Measurements from ENCODE around the gene PFDN5.

Gene PFDN5

GRCh38 chr12:53338017-53338416, 42.7 kb downstream of the PFDN5 start:
- Histone ChIP-seq H3F3A (ENCODE audit: insufficient read depth, low read length) (no peaks in the 10 kb centered on the region), H2AFZ (ENCODE audit: low read length) (no peak overlapping the region), H3K36me3 (replicated peaks; ENCODE audit: insufficient read depth, low read length) (no peaks in the 10 kb centered on the region), H3K9me2 (replicated peaks; ENCODE audit: insufficient read depth, low read length) (no peaks in the 10 kb centered on the region), H3K4me1 (ENCODE audit: low read length) (no peaks in the 10 kb centered on the region), H3K4me3 (ENCODE audit: low read length) (no peak overlapping the region), H3K79me2 (ENCODE audit: low read length) (no peaks in the 10 kb centered on the region), H3K4me2 (ENCODE audit: low read depth, low read length) (no peak overlapping the region), H3K27ac (ENCODE audit: low read length) (no peak overlapping the region), H3K9ac (ENCODE audit: low read length) (no peak overlapping the region), H3K27me3 (replicated peaks; ENCODE audit: insufficient read depth, low read length) (peaks cover 21% of the 10 kb centered on the region; the same call in 1 of the 2 replicates), H3K9me3 (replicated peaks; ENCODE audit: insufficient read depth, low read length) (no peaks in the 10 kb centered on the region), H4K20me1 (ENCODE audit: insufficient read depth, low read length) (no peaks in the 10 kb centered on the region)
- no peak for TF ChIP-seq EZH2 (optimal IDR thresholded peaks at IDR 0.05; ENCODE audit: low read depth, low read length)
- TF ChIP-seq EZH2phosphoT487 (IDR thresholded peaks at IDR 0.05; ENCODE audit: low read length): no peak
- TF ChIP-seq CTCF (IDR thresholded peaks at IDR 0.05; ENCODE audit: low read length): no peak
- DNase-seq: no peak

GRCh38 chr12:53338916-53339315, 43.6 kb downstream of the PFDN5 start:
- H3K27me3 ChIP-seq (replicated peaks; ENCODE audit: insufficient read depth, low read length): peaks cover 21% of the 10 kb centered on the region; the same call in 1 of the 2 replicates
- no peaks in the 10 kb centered on the region for H3K9me2 ChIP-seq (replicated peaks; ENCODE audit: insufficient read depth, low read length)
- H3K9ac ChIP-seq (ENCODE audit: low read length): no peak overlapping the region
- no peak overlapping the region for H2AFZ ChIP-seq (ENCODE audit: low read length)
- no peak overlapping the region for H3K4me3 ChIP-seq (ENCODE audit: low read length)
- H3K79me2 ChIP-seq (ENCODE audit: low read length): no peaks in the 10 kb centered on the region
- H3K9me3 ChIP-seq (replicated peaks; ENCODE audit: insufficient read depth, low read length): no peaks in the 10 kb centered on the region
- H3K36me3 ChIP-seq (replicated peaks; ENCODE audit: insufficient read depth, low read length): no peaks in the 10 kb centered on the region
- no peaks in the 10 kb centered on the region for H3F3A ChIP-seq (ENCODE audit: insufficient read depth, low read length)
- no peak for DNase-seq
- H3K27ac ChIP-seq (ENCODE audit: low read length): no peak overlapping the region
- no peaks in the 10 kb centered on the region for H4K20me1 ChIP-seq (ENCODE audit: insufficient read depth, low read length)
- no peak overlapping the region for H3K4me2 ChIP-seq (ENCODE audit: low read depth, low read length)
- H3K4me1 ChIP-seq (ENCODE audit: low read length): no peaks in the 10 kb centered on the region
- TF ChIP-seq CTCF (IDR thresholded peaks at IDR 0.05; ENCODE audit: low read length) (no peak), EZH2 (optimal IDR thresholded peaks at IDR 0.05; ENCODE audit: low read depth, low read length) (no peak), EZH2phosphoT487 (IDR thresholded peaks at IDR 0.05; ENCODE audit: low read length) (no peak)

GRCh38 chr12:53340398-53340797, 45.1 kb downstream of the PFDN5 start:
- H4K20me1 ChIP-seq (ENCODE audit: insufficient read depth, low read length): no peaks in the 10 kb centered on the region
- H3K36me3 ChIP-seq (replicated peaks; ENCODE audit: insufficient read depth, low read length): no peaks in the 10 kb centered on the region
- no peaks in the 10 kb centered on the region for H3K79me2 ChIP-seq (ENCODE audit: low read length)
- H3K27ac ChIP-seq (ENCODE audit: low read length): no peak overlapping the region
- no peak overlapping the region for H3K4me3 ChIP-seq (ENCODE audit: low read length)
- peaks cover 21% of the 10 kb centered on the region; the same call in 1 of the 2 replicates for H3K27me3 ChIP-seq (replicated peaks; ENCODE audit: insufficient read depth, low read length)
- H3K9ac ChIP-seq (ENCODE audit: low read length): no peak overlapping the region
- peaks cover 4% of the 10 kb centered on the region; the same call in 1 of the 2 replicates for H3F3A ChIP-seq (ENCODE audit: insufficient read depth, low read length)
- peaks cover 5% of the 10 kb centered on the region; the same call in 1 of the 2 replicates for H3K4me1 ChIP-seq (ENCODE audit: low read length)
- H3K4me2 ChIP-seq (ENCODE audit: low read depth, low read length): no peak overlapping the region
- H3K9me2 ChIP-seq (replicated peaks; ENCODE audit: insufficient read depth, low read length): no peaks in the 10 kb centered on the region
- no peak overlapping the region for H2AFZ ChIP-seq (ENCODE audit: low read length)
- no peaks in the 10 kb centered on the region for H3K9me3 ChIP-seq (replicated peaks; ENCODE audit: insufficient read depth, low read length)
- TF ChIP-seq CTCF (IDR thresholded peaks at IDR 0.05; ENCODE audit: low read length) (no peak), EZH2phosphoT487 (IDR thresholded peaks at IDR 0.05; ENCODE audit: low read length) (no peak), EZH2 (optimal IDR thresholded peaks at IDR 0.05; ENCODE audit: low read depth, low read length) (no peak)
- no peak for DNase-seq
